SU-DHL-6 (cell line): ENCODE measurements around the gene SPHKAP.
"Not testable (repeated sequence)": the region's sequence is repeated elsewhere in the genome, so short reads cannot be mapped to it uniquely, and the experiment has no call there.

Source experiments
- H2AFZ ChIP-seq: fragments of 200-600 bp; sonication (generic); 2 replicates; pipeline ENCODE4 v1.6.1; 2014; ENCODE audit warnings: low read depth, mild to moderate bottlenecking, moderate library complexity, mixed read lengths, antibody characterized with exemption, low read length; ENCODE audit not compliant: severe bottlenecking
- H3F3A ChIP-seq: fragments of 200-600 bp; shearing (Covaris generic); 2 replicates; pipeline ENCODE4 v1.6.0; 2016; ENCODE audit warnings: antibody characterized with exemption, mild to moderate bottlenecking; ENCODE audit not compliant: insufficient read depth
- H3K27ac ChIP-seq: fragments of 200-600 bp; sonication (generic); 2 replicates; pipeline ENCODE4 v1.5.1; 2016; ENCODE audit warnings: low read depth, mild to moderate bottlenecking, low read length, moderate library complexity, mixed read lengths
- H3K27me3 ChIP-seq: fragments of 200-600 bp; sonication (generic), shearing (Covaris generic); 2 replicates; pipeline ENCODE4 v1.6.0; 2014; ENCODE audit warnings: mild to moderate bottlenecking, low read length
- H3K36me3 ChIP-seq: fragments of 200-600 bp; sonication (generic); 2 replicates; pipeline ENCODE4 v1.6.1; 2014; ENCODE audit warnings: mild to moderate bottlenecking, low read length, mixed read lengths
- H3K4me2 ChIP-seq: fragments of 300-600, 200-600 bp; shearing (Covaris generic), sonication (generic); 2 replicates; pipeline ENCODE4 v1.6.0; 2014; ENCODE audit warnings: low read length, low read depth, mild to moderate bottlenecking; ENCODE audit not compliant: poor library complexity, severe bottlenecking
- H3K4me3 ChIP-seq: fragments of 200-600 bp; sonication (generic); 2 replicates; pipeline ENCODE4 v1.5.1; 2014; ENCODE audit warnings: antibody characterized with exemption, low read length, mild to moderate bottlenecking, mixed read lengths; ENCODE audit not compliant: insufficient read depth, poor library complexity, severe bottlenecking
- H3K79me2 ChIP-seq: fragments of 200-600 bp; sonication (generic); 2 replicates; pipeline ENCODE4 v1.6.1; 2014; ENCODE audit warnings: mild to moderate bottlenecking, low read length, moderate library complexity; ENCODE audit not compliant: insufficient read depth
- H3K9ac ChIP-seq: fragments of 200-600 bp; sonication (generic); 2 replicates; pipeline ENCODE4 v1.7.0; 2014; ENCODE audit warnings: mild to moderate bottlenecking, low read length
- H3K9me2 ChIP-seq: fragments of 200-600 bp; sonication (generic); replicated peaks from 2 replicates; pipeline ENCODE4 v1.6.1; 2014; ENCODE audit warnings: low read length; ENCODE audit not compliant: insufficient read depth
- H3K9me3 ChIP-seq: fragments of 200-600 bp; sonication (generic); 2 replicates; pipeline ENCODE4 v1.6.1; 2014; ENCODE audit warnings: low read length, mixed read lengths; ENCODE audit not compliant: insufficient read depth
- H4K20me1 ChIP-seq: fragments of 200-600 bp; sonication (generic); 2 replicates; pipeline ENCODE4 v1.6.1; 2014; ENCODE audit warnings: low read depth, mild to moderate bottlenecking, antibody characterized with exemption, low read length, moderate library complexity, mixed read lengths
- EZH2phosphoT487 ChIP-seq: fragments of 200-600 bp; sonication (generic), shearing (Covaris generic); conservative IDR thresholded peaks from 2 replicates; pipeline ENCODE4 v1.6.1; 2018; ENCODE audit warnings: mild to moderate bottlenecking, antibody characterized with exemption, low read length, moderate library complexity, mixed read lengths
- TF ChIP-seq, protein P1 (sequence below): fragments of 200-600 bp; sonication (generic); IDR thresholded peaks from one replicate; pipeline ENCODE4 v1.5.1; 2017; ENCODE audit warnings: antibody characterized with exemption, mild to moderate bottlenecking, low read length, moderate library complexity; ENCODE audit not compliant: insufficient read depth, poor library complexity, severe bottlenecking

The SPHKAP gene

GRCh38 chr2:228181098-228182019 is at the start of gene SPHKAP:
Gene SPHKAP (minus strand): TSS chr2:228181687. CDS start chr2:228181598, 89 bp downstream.
- H3K27me3 ChIP-seq = no peaks in the 10 kb centered on the region
- no peak within 1 kb of the TSS for H3K4me3 ChIP-seq
- no peaks in the 10 kb centered on the region for H4K20me1 ChIP-seq
- H3K9me2 ChIP-seq = no peaks in the 10 kb centered on the region
- TF ChIP-seq EZH2phosphoT487 = no peak
- TF ChIP-seq, protein P1, sequence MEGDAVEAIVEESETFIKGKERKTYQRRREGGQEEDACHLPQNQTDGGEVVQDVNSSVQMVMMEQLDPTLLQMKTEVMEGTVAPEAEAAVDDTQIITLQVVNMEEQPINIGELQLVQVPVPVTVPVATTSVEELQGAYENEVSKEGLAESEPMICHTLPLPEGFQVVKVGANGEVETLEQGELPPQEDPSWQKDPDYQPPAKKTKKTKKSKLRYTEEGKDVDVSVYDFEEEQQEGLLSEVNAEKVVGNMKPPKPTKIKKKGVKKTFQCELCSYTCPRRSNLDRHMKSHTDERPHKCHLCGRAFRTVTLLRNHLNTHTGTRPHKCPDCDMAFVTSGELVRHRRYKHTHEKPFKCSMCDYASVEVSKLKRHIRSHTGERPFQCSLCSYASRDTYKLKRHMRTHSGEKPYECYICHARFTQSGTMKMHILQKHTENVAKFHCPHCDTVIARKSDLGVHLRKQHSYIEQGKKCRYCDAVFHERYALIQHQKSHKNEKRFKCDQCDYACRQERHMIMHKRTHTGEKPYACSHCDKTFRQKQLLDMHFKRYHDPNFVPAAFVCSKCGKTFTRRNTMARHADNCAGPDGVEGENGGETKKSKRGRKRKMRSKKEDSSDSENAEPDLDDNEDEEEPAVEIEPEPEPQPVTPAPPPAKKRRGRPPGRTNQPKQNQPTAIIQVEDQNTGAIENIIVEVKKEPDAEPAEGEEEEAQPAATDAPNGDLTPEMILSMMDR = no peak
- H3K9ac ChIP-seq = no peak within 1 kb of the TSS
- no peaks in the 10 kb centered on the region for H3F3A ChIP-seq
- H3K79me2 ChIP-seq = no peaks in the 10 kb centered on the region
- H3K27ac ChIP-seq = no peak within 1 kb of the TSS
- no peak within 1 kb of the TSS for H3K4me2 ChIP-seq
- no peaks in the 10 kb centered on the region for H3K9me3 ChIP-seq
- H2AFZ ChIP-seq = no peak within 1 kb of the TSS
- H3K36me3 ChIP-seq = no peaks in the 10 kb centered on the region

GRCh38 chr2:228227466-228227865 is 46.0 kb upstream of the SPHKAP start:
- no peaks in the 10 kb centered on the region for H3K9me2 ChIP-seq
- H3K4me2 ChIP-seq = no peak overlapping the region
- H3K9me3 ChIP-seq = no peaks in the 10 kb centered on the region
- no peaks in the 10 kb centered on the region for H3F3A ChIP-seq
- TF ChIP-seq, protein P1 = no peak
- no peak for TF ChIP-seq EZH2phosphoT487
- H3K27ac ChIP-seq = no peak overlapping the region
- H3K36me3 ChIP-seq = no peaks in the 10 kb centered on the region
- H2AFZ ChIP-seq = no peak overlapping the region
- no peaks in the 10 kb centered on the region for H3K79me2 ChIP-seq
- H3K27me3 ChIP-seq = no peaks in the 10 kb centered on the region
- no peak overlapping the region for H3K4me3 ChIP-seq
- H3K9ac ChIP-seq = no peak overlapping the region
- no peaks in the 10 kb centered on the region for H4K20me1 ChIP-seq

GRCh38 chr2:228224410-228224809 is 42.9 kb upstream of the SPHKAP start:
- Histone ChIP-seq H3K4me3 (no peak overlapping the region), H3K4me2 (no peak overlapping the region), H4K20me1 (no peaks in the 10 kb centered on the region), H3K9ac (no peak overlapping the region), H3K27me3 (no peaks in the 10 kb centered on the region), H3K36me3 (no peaks in the 10 kb centered on the region), H3K9me3 (no peaks in the 10 kb centered on the region), H3F3A (no peaks in the 10 kb centered on the region), H2AFZ (no peak overlapping the region), H3K27ac (no peak overlapping the region), H3K9me2 (no peaks in the 10 kb centered on the region), H3K79me2 (no peaks in the 10 kb centered on the region)
- TF ChIP-seq, protein P1 = no peak

DNA sequence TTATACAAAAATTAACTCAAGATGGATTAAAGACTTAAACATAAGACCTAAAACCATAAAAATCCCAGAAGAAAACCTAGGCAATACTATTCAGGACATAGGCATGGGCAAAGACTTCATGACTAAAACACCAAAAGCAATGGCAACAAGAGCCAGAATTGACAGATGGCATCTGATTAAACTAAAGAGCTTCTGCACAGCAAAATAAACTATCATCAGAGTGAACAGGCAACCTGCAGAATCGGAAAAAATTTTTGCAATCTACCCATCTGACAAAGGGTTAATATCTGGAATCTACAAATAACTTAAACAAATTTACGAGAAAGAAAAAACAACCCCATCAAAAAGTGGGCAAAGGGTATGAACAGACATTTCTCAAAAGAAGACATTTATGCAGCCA is 37.1 kb upstream of the SPHKAP start:
- H3K9me2 ChIP-seq, H3K36me3 ChIP-seq, H3K9me3 ChIP-seq, H3K4me3 ChIP-seq, H3K27me3 ChIP-seq, H3K9ac ChIP-seq, H3F3A ChIP-seq, H3K4me2 ChIP-seq, H2AFZ ChIP-seq, H3K79me2 ChIP-seq, H3K27ac ChIP-seq, H4K20me1 ChIP-seq: not testable (repeated sequence)
